Caco-2 (cell line): ENCODE results near the gene KIF1B. TPM values are rescaled to one million over a fixed set of nuclear protein-coding genes. Genes with fewer than 3 reads are reported as not detected.

Experiments
- BruUV-seq: library from RNA; stranded (reverse); fragments of 400-500 nt; replicated peaks from 2 replicates; lab custom pipeline; 2021; lab: Mats Ljungman, UMichigan
- CTCF ChIA-PET: fragments of 300-600 bp; sonication (Branson Sonifier 250); formaldehyde crosslinking; loops from one replicate; lab custom pipeline; 2022; ENCODE audit warnings: antibody characterized with exemption; lab: Charles Lee
- POLR2A ChIA-PET: fragments of 300-600 bp; sonication (Branson Sonifier 250); formaldehyde crosslinking; loops from one replicate; lab custom pipeline; 2022; ENCODE audit warnings: antibody characterized with exemption; lab: Charles Lee
- DNase-seq, 2 experiments: peaks; one replicate each; pipeline versions ENCODE4 v3.0.0 to v3.0.0-alpha.2; 2020 to 2022
- H3K27me3 ChIP-seq: replicated peaks from 2 replicates; pipeline ENCODE4 v1.6.0; 2011; ENCODE audit warnings: low read length; ENCODE audit not compliant: control insufficient read depth, insufficient read depth
- H3K36me3 ChIP-seq: 2 replicates; pipeline ENCODE4 v1.5.1; 2011; ENCODE audit warnings: low read length; ENCODE audit not compliant: control insufficient read depth, insufficient read depth
- H3K4me1 ChIP-seq: fragments of 250-450 bp; sonication (Bioruptor Pico); 2 replicates; pipeline ENCODE4 v1.5.1; 2020; ENCODE audit warnings: mild to moderate bottlenecking
- H3K4me3 ChIP-seq: 2 replicates; pipeline ENCODE4 v1.5.1; 2011; ENCODE audit warnings: low read depth, mild to moderate bottlenecking, control low read depth, low read length
- H3K9me3 ChIP-seq: fragments of 250-450 bp; sonication (Bioruptor Pico); 2 replicates; pipeline ENCODE4 v1.5.1; 2020; ENCODE audit warnings: mild to moderate bottlenecking, moderate library complexity
- H3K27ac Mint-ChIP-seq: one replicate; pipeline ENCODE4 v1.8.0; 2022; ENCODE audit warnings: mixed read lengths; ENCODE audit not compliant: unreplicated experiment
- H3K27me3 Mint-ChIP-seq: one replicate; pipeline ENCODE4 v1.8.0; 2022; ENCODE audit warnings: mixed read lengths; ENCODE audit not compliant: insufficient read depth, unreplicated experiment
- H3K36me3 Mint-ChIP-seq: one replicate; pipeline ENCODE4 v1.8.0; 2022; ENCODE audit warnings: mild to moderate bottlenecking, mixed read lengths; ENCODE audit not compliant: insufficient read depth, unreplicated experiment
- H3K4me1 Mint-ChIP-seq: one replicate; pipeline ENCODE4 v1.8.0; 2022; ENCODE audit warnings: low read depth, mixed read lengths; ENCODE audit not compliant: unreplicated experiment
- H3K4me3 Mint-ChIP-seq: one replicate; pipeline ENCODE4 v1.8.0; 2022; ENCODE audit warnings: mild to moderate bottlenecking, moderate library complexity, mixed read lengths; ENCODE audit not compliant: unreplicated experiment
- H3K9me3 Mint-ChIP-seq: one replicate; pipeline ENCODE4 v1.8.0; 2022; ENCODE audit warnings: mixed read lengths; ENCODE audit not compliant: unreplicated experiment
- intact Hi-C: fragments of 100-400 bp; cut with micrococcal nuclease; formaldehyde crosslinking; loops from one replicate; pipeline ENCODE4 v1.10.0; 2022; ENCODE audit not compliant: unreplicated experiment
- total RNA-seq: library from RNA; stranded (reverse); gene quantifications from 2 replicates; pipeline ENCODE4 v1.2.3, GENCODE V29; 2022
- TF ChIP-seq, protein P1 (sequence below), 2 experiments: fragments of 200-600 bp in 1 of 2; IDR thresholded peaks; 1 replicate in 1 of 2; 2 replicates in 1 of 2; pipeline versions ENCODE4 v1.5.1 to v1.8.0; 2011 to 2022; ENCODE audit warnings: antibody characterized with exemption in 1 of 2, control low read depth in 1 of 2, inconsistent platforms in 1 of 2, low read depth in 1 of 2, low read length in 1 of 2, mild to moderate bottlenecking in 1 of 2, moderate library complexity in 1 of 2; ENCODE audit not compliant: insufficient read depth in 1 of 2, severe bottlenecking in 1 of 2, unreplicated experiment in 1 of 2

KIF1B gene
- total RNA-seq, 1 experiment from 2014 or later: 41.1 TPM

DNA sequence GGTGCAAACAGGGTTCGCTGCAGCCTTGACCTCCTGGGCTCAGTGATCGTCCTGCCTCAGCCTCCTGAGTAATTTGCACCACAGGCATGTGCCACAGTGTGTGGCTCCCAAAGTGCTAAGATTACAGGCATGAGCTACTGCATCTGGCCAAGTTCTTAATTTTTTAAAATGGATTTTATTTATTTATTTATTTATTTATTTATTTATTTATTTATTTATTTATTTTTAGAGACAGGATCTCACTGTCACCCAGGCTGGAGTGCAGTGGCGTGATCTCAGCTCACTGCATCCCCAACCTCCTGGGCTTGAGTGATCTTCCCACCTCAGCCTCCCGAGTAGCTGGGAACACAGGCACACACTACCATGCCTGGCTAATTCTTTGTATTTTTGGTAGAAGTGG is 54.7 kb downstream of the KIF1B start:
- peaks cover 18% of the 10 kb centered on the region for H3K36me3 Mint-ChIP-seq
- intact Hi-C loops: no loop called here
- POLR2A ChIA-PET: no interaction called here

DNA sequence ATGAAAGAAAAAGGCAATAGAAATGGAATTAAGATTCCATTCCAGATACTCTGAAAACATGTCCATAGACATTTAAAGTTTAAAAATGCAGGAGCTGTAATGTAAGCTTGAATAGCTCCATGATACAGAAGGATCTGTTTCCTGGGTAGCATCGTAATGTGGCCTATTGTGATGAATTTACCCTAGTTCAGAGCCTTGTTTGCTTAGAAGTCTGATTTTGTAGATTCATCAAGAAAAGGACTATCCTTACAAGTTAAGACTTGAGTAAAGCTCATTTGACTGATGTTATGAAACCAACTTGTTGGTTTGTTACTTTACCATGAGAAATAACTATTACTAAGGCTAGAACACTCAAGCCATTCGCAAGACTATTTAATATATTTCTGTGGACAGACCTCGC is 55.5 kb downstream of the KIF1B start:
- peaks cover 18% of the 10 kb centered on the region for H3K36me3 Mint-ChIP-seq
- H3K27ac Mint-ChIP-seq: no peak overlapping the region
- H3K4me1 Mint-ChIP-seq: no peaks in the 10 kb centered on the region
- intact Hi-C loops: no loop called here
- DNase-seq: no peak
- ChIA-PET CTCF (no interaction called here), POLR2A (no interaction called here)
- no TSS peak for BruUV-seq
- Histone ChIP-seq H3K36me3 (peaks cover 1% of the 10 kb centered on the region; the same call in 1 of the 2 replicates), H3K4me3 (no peak overlapping the region), H3K27me3 (no peaks in the 10 kb centered on the region), H3K4me1 (0 out of 2 replicates have a peak, but pooled peaks cover 4% of the 10 kb centered on the region), H3K9me3 (no peaks in the 10 kb centered on the region)
- no peaks in the 10 kb centered on the region for H3K9me3 Mint-ChIP-seq
- no peaks in the 10 kb centered on the region for H3K27me3 Mint-ChIP-seq
- TF ChIP-seq, protein P1, sequence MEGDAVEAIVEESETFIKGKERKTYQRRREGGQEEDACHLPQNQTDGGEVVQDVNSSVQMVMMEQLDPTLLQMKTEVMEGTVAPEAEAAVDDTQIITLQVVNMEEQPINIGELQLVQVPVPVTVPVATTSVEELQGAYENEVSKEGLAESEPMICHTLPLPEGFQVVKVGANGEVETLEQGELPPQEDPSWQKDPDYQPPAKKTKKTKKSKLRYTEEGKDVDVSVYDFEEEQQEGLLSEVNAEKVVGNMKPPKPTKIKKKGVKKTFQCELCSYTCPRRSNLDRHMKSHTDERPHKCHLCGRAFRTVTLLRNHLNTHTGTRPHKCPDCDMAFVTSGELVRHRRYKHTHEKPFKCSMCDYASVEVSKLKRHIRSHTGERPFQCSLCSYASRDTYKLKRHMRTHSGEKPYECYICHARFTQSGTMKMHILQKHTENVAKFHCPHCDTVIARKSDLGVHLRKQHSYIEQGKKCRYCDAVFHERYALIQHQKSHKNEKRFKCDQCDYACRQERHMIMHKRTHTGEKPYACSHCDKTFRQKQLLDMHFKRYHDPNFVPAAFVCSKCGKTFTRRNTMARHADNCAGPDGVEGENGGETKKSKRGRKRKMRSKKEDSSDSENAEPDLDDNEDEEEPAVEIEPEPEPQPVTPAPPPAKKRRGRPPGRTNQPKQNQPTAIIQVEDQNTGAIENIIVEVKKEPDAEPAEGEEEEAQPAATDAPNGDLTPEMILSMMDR (IDR thresholded peaks at IDR 0.05; ENCODE audit: insufficient read depth in 1 of 2, low read depth in 1 of 2, low read length in 1 of 2, severe bottlenecking in 1 of 2, unreplicated experiment in 1 of 2): no peak
- no peak overlapping the region for H3K4me3 Mint-ChIP-seq

More for the DNA sequence above, 54.7 kb downstream of the KIF1B start:
- Histone ChIP-seq H3K9me3 (no peaks in the 10 kb centered on the region), H3K4me1 (no peaks in the 10 kb centered on the region), H3K36me3 (peaks cover 1% of the 10 kb centered on the region; the same call in 1 of the 2 replicates), H3K27me3 (no peaks in the 10 kb centered on the region), H3K4me3 (no peak overlapping the region)
- no peak overlapping the region for H3K27ac Mint-ChIP-seq
- TF ChIP-seq, protein P1 (IDR thresholded peaks at IDR 0.05; ENCODE audit: insufficient read depth in 1 of 2, low read depth in 1 of 2, low read length in 1 of 2, severe bottlenecking in 1 of 2, unreplicated experiment in 1 of 2): no peak
- CTCF ChIA-PET: no interaction called here
- no peaks in the 10 kb centered on the region for H3K9me3 Mint-ChIP-seq
- no peaks in the 10 kb centered on the region for H3K27me3 Mint-ChIP-seq
- no peak overlapping the region for H3K4me3 Mint-ChIP-seq
- no peaks in the 10 kb centered on the region for H3K4me1 Mint-ChIP-seq
- DNase-seq: no peak
- no TSS peak for BruUV-seq

DNA sequence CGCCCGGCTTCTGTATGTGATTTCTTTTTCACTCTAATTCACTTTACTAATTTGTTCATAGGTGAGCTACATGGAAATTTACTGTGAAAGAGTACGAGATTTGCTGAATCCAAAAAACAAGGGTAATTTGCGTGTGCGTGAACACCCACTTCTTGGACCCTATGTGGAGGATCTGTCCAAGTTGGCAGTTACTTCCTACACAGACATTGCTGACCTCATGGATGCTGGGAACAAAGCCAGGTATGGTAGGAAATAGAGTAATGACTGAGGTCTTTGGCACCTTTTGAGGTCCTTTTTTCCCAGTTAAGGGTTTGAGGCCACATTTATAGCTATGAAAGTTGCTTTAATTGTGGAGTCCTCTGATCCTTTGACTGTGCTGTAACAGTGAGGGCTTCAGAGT is 56.9 kb downstream of the KIF1B start:
- TF ChIP-seq, protein P1 (IDR thresholded peaks at IDR 0.05; ENCODE audit: insufficient read depth in 1 of 2, low read depth in 1 of 2, low read length in 1 of 2, severe bottlenecking in 1 of 2, unreplicated experiment in 1 of 2): no peak
- Mint-ChIP-seq H3K4me1 (peaks cover 13% of the 10 kb centered on the region), H3K27me3 (no peaks in the 10 kb centered on the region), H3K36me3 (peaks cover 18% of the 10 kb centered on the region), H3K9me3 (no peaks in the 10 kb centered on the region), H3K4me3 (no peak overlapping the region), H3K27ac (no peak overlapping the region)
- ChIA-PET CTCF (no interaction called here), POLR2A (no interaction called here)
- intact Hi-C loops: no loop called here
- peaks cover 1% of the 10 kb centered on the region; the same call in 1 of the 2 replicates for H3K36me3 ChIP-seq
- DNase-seq: no peak
- H3K27me3 ChIP-seq: no peaks in the 10 kb centered on the region
- no TSS peak for BruUV-seq
- H3K4me1 ChIP-seq: peaks cover 16% of the 10 kb centered on the region
- no peak overlapping the region for H3K4me3 ChIP-seq
- no peaks in the 10 kb centered on the region for H3K9me3 ChIP-seq
